ENCODE results near the gene ERI3. TPM values are rescaled to one million over a fixed set of nuclear protein-coding genes. Genes with fewer than 3 reads are reported as not detected.

ERI3 gene
- total and polyA plus RNA-seq, 2 of the 13 experiments (the other 11 are each of a cell fraction or from before 2014, with no cell fraction given), result 35.6 to 35.9 TPM

- TF ChIP-seq ZHX1 (CRISPR knock-in tag; IDR thresholded peaks at IDR 0.05; ENCODE audit: low read depth) (0 out of 2 replicates have a peak, but pooled peaks have one; percentile 38), HIC2 (CRISPR knock-in tag; IDR thresholded peaks at IDR 0.05; ENCODE audit: low read depth) (no peak), ZFP82 (CRISPR knock-in tag; IDR thresholded peaks at IDR 0.05; ENCODE audit: borderline replicate concordance) (peak; percentile 26; the same call in 1 of the 2 replicates), ZNF276 (CRISPR knock-in tag; IDR thresholded peaks at IDR 0.05; ENCODE audit: low read depth) (0 out of 2 replicates have a peak, but pooled peaks have one; percentile 48), TRIM24 (CRISPR knock-in tag; IDR thresholded peaks at IDR 0.05) (no peak), HDAC2 (CRISPR knock-in tag; IDR thresholded peaks at IDR 0.05) (peak; percentile 91), MED1 (CRISPR knock-in tag; IDR thresholded peaks at IDR 0.05) (peak; percentile 73), ZBTB20 (CRISPR knock-in tag; IDR thresholded peaks at IDR 0.05; ENCODE audit: borderline replicate concordance, low read depth) (0 out of 2 replicates have a peak, but pooled peaks have one; percentile 21), ZNF780A (CRISPR knock-in tag; IDR thresholded peaks at IDR 0.05) (no peak), RXRA (CRISPR knock-in tag; IDR thresholded peaks at IDR 0.05) (peak; percentile 78), ZNF746 (CRISPR knock-in tag; IDR thresholded peaks at IDR 0.05) (no peak), MED13 (CRISPR knock-in tag; IDR thresholded peaks at IDR 0.05) (peak; percentile 82; the same call in 1 of the 2 replicates), TMF1 (CRISPR knock-in tag; IDR thresholded peaks at IDR 0.05; ENCODE audit: low read depth) (peak; percentile 78; the same call in 1 of the 2 replicates), RFX3 (CRISPR knock-in tag; IDR thresholded peaks at IDR 0.05) (no peak), HOXA3 (CRISPR knock-in tag; IDR thresholded peaks at IDR 0.05) (peak; percentile 94), CREBL2 (CRISPR knock-in tag; IDR thresholded peaks at IDR 0.05; ENCODE audit: borderline replicate concordance) (no peak), ZNF607 (CRISPR knock-in tag; IDR thresholded peaks at IDR 0.05; ENCODE audit: borderline replicate concordance) (no peak), GABPB1 (CRISPR knock-in tag; IDR thresholded peaks at IDR 0.05) (peak; percentile 99), ZBTB7A (CRISPR knock-in tag; IDR thresholded peaks at IDR 0.05) (peak; percentile 82; the same call in 1 of the 2 replicates), ZNF230 (CRISPR knock-in tag; IDR thresholded peaks at IDR 0.05) (peak; percentile 94), ZNF670 (CRISPR knock-in tag; IDR thresholded peaks at IDR 0.05; ENCODE audit: borderline replicate concordance) (no peak), DR1 (CRISPR knock-in tag; IDR thresholded peaks at IDR 0.05) (peak; percentile 79; the same call in 1 of the 2 replicates)
- TF ChIP-seq, protein P1, sequence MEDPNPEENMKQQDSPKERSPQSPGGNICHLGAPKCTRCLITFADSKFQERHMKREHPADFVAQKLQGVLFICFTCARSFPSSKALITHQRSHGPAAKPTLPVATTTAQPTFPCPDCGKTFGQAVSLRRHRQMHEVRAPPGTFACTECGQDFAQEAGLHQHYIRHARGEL (CRISPR knock-in tag; IDR thresholded peaks at IDR 0.05), result peak; percentile 68; the same call in 1 of the 2 replicates
Measured at GRCh38 chr1:44213222-44214112, 141.6 kb downstream of the ERI3 start, which contains the start of gene DMAP1 (continued).
